ENCODE results near the gene MUC5B. TPM values are rescaled to one million over a fixed set of nuclear protein-coding genes. Genes with fewer than 3 reads are reported as not detected.
"Not testable (repeated sequence)": the region's sequence is repeated elsewhere in the genome, so short reads cannot be mapped to it uniquely, and the experiment has no call there.

The MUC5B gene
- total RNA-seq, 1 experiment from 2014 or later = not detected

DNA sequence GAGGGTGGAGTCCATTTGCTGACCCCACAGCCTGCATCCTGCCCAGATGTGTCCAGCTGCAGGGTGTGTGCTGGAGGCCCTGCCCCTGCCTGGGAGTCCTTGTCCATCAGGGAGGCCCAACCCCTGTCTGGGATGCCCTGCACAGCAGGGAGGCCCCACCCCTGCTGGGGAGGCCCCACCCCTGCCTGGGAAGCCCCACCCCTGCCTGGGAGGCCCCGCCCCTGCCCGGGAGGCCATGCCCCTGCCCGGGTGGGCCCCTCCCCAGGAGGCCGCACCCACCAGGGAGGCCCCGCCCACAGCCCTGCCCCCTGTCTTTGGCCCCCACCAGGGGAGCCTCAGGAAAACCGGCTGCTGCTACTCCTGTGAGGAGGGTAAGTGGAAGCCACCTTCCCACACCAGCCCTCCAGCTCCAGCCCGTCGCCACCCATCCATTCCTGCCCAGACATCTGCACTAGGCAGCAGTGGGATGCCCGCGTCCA is 37.2 kb downstream of the MUC5B start:
- DNase-seq = peak; percentile 20
- Histone ChIP-seq H3K4me3 (no peak overlapping the region), H3K27ac (no peak overlapping the region), H3K36me3 (no peaks in the 10 kb centered on the region), H3K27me3 (no peaks in the 10 kb centered on the region), H3K4me1 (no peaks in the 10 kb centered on the region), H3K9me3 (replicated peaks) (no peaks in the 10 kb centered on the region)

DNA sequence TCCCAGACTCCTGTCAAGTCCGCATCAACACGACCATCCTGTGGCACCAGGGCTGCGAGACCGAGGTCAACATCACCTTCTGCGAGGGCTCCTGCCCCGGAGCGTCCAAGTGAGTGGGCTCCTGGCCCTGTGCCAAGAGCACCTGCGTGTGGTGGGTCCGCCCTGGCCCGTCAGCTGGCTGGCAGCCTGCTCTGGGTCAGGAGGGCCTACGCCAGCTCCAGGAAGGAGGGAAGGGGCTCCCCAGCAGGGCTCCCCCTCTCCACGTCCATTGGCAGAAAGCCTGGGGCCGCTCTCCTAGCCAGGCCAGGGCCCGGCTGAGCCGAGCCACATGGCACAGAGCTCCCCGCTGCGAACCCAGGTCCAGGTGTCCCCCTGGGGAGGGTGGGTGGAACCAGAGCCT is 37.8 kb downstream of the MUC5B start:
- no peaks in the 10 kb centered on the region for H3K36me3 ChIP-seq
- no peaks in the 10 kb centered on the region for H3K27me3 ChIP-seq
- no peak for DNase-seq
- no peak overlapping the region for H3K4me3 ChIP-seq
- H3K4me1 ChIP-seq = no peaks in the 10 kb centered on the region
- no peak overlapping the region for H3K27ac ChIP-seq
- H3K9me3 ChIP-seq (replicated peaks) = no peaks in the 10 kb centered on the region

GRCh38 chr11:1261241-1262071 is 38.6 kb downstream of the MUC5B start:
- Histone ChIP-seq H3K27ac (no peak overlapping the region), H3K4me3 (no peak overlapping the region), H3K4me1 (no peaks in the 10 kb centered on the region), H3K9me3 (replicated peaks) (no peaks in the 10 kb centered on the region), H3K27me3 (no peaks in the 10 kb centered on the region), H3K36me3 (no peaks in the 10 kb centered on the region)
- DNase-seq = no peak

- H3K27me3 ChIP-seq = no peaks in the 10 kb centered on the region
- peak; percentile 48 to 49 for DNase-seq
- no peak overlapping the region for H3K27ac ChIP-seq
- H3K4me1 ChIP-seq = no peaks in the 10 kb centered on the region
- H3K36me3 ChIP-seq = no peaks in the 10 kb centered on the region
- H3K4me3 ChIP-seq = 0 out of 2 replicates have a peak overlapping the region, but pooled peaks have one; percentile 18
- no peaks in the 10 kb centered on the region for H3K9me3 ChIP-seq (replicated peaks)
These were observed 39.5 kb downstream of the MUC5B start for GRCh38 chr11:1262172-1263006.

DNA sequence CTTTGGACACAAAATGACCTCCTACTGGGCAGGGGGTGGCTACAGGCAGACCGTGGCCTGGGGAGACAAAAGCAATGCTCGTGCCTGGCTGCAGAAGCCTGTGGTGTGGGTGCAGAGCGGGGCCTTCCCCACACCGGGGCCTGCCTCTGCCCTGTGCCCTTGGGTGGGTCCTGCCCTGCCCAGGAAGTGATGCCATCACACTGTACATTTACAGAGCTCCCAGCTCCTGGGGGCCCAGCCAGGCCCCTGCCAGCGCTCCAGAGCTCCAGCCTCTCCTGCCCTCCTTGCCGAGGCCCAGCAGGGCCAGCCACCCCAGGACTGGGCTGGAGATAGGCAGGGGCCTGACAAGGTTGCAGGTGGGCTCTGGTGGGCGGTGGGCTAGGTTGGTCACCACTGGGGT is 40.1 kb downstream of the MUC5B start:
- no peaks in the 10 kb centered on the region for H3K9me3 ChIP-seq (replicated peaks)
- no peak for DNase-seq
- no peaks in the 10 kb centered on the region for H3K36me3 ChIP-seq
- H3K27me3 ChIP-seq = no peaks in the 10 kb centered on the region
- H3K4me3 ChIP-seq = no peak overlapping the region
- H3K27ac ChIP-seq = no peak overlapping the region
- no peaks in the 10 kb centered on the region for H3K4me1 ChIP-seq

DNA sequence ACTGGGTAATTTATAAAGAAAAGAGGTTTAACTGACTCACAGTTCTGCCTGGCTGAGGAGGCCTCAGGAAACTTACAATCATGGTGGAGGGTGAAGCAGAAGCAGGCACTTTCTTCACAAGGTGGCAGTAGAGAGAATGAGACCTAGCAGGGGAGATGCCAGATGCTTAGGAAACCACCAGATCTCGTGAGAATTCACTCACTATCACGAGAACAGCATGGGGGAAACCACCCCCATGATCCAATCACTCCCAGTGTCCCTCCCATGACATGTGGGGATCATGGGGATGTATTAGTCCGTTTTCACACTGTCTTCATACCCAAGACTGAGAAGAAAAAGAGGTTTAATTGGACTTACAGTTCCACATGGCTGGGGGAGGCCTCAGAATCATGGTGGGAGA is 41.6 kb downstream of the MUC5B start:
- not testable (repeated sequence) for H3K4me3 ChIP-seq; H3K36me3 ChIP-seq; H3K9me3 ChIP-seq (replicated peaks); H3K27me3 ChIP-seq; H3K27ac ChIP-seq; H3K4me1 ChIP-seq
- peak; percentile 24 to 57 for DNase-seq

- H3K4me1 ChIP-seq, DNase-seq, H3K27ac ChIP-seq: not testable (repeated sequence)
These were observed 42.6 kb downstream of the MUC5B start for GRCh38 chr11:1265480-1265879.

DNA sequence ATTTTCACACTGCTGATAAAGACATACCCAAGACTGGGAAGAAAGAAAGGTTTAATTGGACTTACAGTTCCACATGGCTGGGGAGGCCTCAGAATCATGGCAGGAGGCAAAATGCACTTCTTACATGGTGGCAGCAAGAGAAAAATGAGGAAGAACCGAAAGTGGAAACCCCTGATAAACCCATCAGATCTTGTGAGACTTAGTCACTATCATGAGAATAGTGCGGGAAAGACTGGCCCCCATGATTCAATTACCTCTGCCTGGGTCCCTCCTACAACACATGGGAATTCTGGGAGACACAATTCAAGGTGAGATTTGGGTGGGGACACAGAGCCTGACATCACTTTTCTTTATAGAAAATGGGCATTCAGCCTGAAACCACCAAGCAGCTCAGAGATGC is 44.1 kb downstream of the MUC5B start:
- not testable (repeated sequence) for H3K9me3 ChIP-seq (replicated peaks); H3K27me3 ChIP-seq; H3K27ac ChIP-seq; H3K4me1 ChIP-seq; H3K36me3 ChIP-seq; DNase-seq; H3K4me3 ChIP-seq

More at GRCh38 chr11:1265480-1265879, 42.6 kb downstream of the MUC5B start:
- not testable (repeated sequence) for H3K27me3 ChIP-seq; H3K4me3 ChIP-seq; H3K36me3 ChIP-seq; H3K9me3 ChIP-seq (replicated peaks)

DNA sequence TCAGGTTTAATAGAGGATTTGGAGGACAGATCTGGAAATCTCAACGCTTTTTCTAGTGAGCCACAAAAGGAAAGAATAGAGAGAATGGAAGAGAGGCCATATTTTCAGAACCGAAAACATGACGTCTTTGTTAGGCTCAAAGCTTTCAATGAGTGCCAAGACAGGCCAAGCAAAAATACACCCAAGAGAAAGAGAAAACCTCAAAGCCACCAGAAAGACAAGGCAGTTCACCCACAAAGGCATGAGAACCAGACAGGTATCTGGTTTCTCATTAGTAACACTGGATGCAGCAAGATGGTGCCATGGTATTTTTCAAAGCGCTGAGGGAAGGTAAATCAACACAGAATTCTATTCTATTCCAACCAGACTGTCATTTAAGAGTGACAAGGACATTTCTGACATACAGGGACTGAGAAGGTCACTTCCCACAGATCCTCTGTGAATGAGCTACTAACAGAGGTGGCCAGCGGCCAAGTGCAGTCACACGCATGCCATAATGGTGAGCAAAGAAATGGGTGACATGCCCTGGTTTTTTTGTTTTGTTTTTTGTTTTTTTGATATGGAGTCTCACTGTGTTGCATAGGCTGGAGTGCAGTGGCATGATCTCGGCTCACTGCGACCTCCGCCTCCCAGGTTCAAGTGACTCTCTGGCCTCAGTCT is 44.7 kb downstream of the MUC5B start:
- DNase-seq = no peak
- no peak overlapping the region for H3K27ac ChIP-seq
- H3K27me3 ChIP-seq = no peaks in the 10 kb centered on the region
- no peaks in the 10 kb centered on the region for H3K9me3 ChIP-seq (replicated peaks)
- H3K4me1 ChIP-seq = no peaks in the 10 kb centered on the region
- no peaks in the 10 kb centered on the region for H3K36me3 ChIP-seq
- no peak overlapping the region for H3K4me3 ChIP-seq

- H3K27me3 ChIP-seq = no peaks in the 10 kb centered on the region
- H3K27ac ChIP-seq = no peak overlapping the region
- no peaks in the 10 kb centered on the region for H3K4me1 ChIP-seq
- no peak for DNase-seq
- no peaks in the 10 kb centered on the region for H3K9me3 ChIP-seq (replicated peaks)
- no peak overlapping the region for H3K4me3 ChIP-seq
- H3K36me3 ChIP-seq = no peaks in the 10 kb centered on the region
These were observed 47.1 kb downstream of the MUC5B start for GRCh38 chr11:1269957-1270356.

DNA sequence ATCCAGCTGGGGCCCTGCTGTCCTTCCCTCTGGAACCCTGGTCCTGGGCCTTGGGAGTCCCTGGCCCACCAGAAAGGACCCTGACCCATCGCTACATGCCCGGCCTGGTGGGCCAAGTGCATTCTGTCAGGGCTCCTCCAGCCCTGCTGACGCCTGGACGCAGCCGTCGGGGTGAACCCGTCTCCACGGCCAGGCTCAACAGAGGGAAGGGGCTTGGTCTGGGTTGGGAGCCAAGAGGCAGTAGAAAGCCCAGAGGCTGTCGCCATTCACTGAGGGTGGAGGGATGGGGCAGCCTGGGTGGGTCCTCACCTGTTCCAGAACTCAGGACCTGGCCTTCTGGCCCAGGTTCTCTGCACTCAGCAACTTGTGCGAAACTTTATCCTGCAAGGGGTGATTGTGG is 47.6 kb downstream of the MUC5B start:
- Histone ChIP-seq H3K27ac (no peak overlapping the region), H3K9me3 (replicated peaks) (no peaks in the 10 kb centered on the region), H3K36me3 (no peaks in the 10 kb centered on the region), H3K4me3 (no peak overlapping the region), H3K4me1 (no peaks in the 10 kb centered on the region), H3K27me3 (no peaks in the 10 kb centered on the region)
- DNase-seq = no peak

DNA sequence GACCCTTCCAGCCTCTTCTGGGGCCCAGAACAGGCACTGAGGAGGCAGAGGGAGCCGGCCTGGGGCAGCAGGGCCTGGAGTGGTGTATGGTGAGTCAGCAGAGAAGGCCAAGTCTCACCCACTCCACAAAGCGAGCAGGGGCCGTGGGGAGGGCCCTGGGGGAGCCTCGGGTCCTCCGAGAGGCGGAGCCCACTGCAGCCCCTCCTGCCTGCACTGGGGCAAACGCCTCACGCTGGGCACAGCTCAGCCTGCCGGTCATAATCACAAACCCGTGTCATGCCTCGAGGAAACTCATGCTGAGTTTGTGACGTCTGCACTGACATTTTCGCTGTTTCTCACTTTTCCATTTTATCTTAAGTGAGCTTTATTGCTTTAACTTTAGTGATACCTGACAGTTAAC is 48.1 kb downstream of the MUC5B start:
- Histone ChIP-seq H3K4me1 (no peaks in the 10 kb centered on the region), H3K4me3 (no peak overlapping the region), H3K9me3 (replicated peaks) (no peaks in the 10 kb centered on the region), H3K36me3 (no peaks in the 10 kb centered on the region), H3K27me3 (no peaks in the 10 kb centered on the region), H3K27ac (no peak overlapping the region)
- no peak for DNase-seq

- H3K4me3 ChIP-seq = no peak overlapping the region
- H3K27ac ChIP-seq = no peak overlapping the region
- H3K27me3 ChIP-seq = no peaks in the 10 kb centered on the region
- no peaks in the 10 kb centered on the region for H3K9me3 ChIP-seq (replicated peaks)
- no peaks in the 10 kb centered on the region for H3K4me1 ChIP-seq
- no peak for DNase-seq
- H3K36me3 ChIP-seq = no peaks in the 10 kb centered on the region
These were observed 48.5 kb downstream of the MUC5B start for GRCh38 chr11:1271406-1271805.

DNA sequence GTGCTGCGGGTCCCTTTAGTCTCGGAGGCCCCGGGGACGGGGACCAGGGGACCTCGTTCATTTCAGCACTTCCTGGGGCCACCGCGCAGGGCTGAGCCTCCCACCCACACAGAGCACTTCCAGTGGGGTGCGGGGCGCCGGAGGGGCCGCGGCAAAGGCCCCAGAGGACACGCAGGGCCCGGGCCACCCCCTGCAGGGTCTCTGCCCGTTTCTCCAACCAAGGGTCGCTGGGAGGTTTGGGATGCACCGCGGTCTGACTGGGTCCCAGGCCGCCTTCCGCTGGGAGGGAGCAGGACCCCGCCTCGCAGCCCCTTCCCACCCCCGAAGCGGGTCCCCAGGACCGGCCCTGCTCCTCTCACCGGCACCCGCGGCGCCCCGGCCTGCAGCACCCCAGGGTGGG is 49.1 kb downstream of the MUC5B start:
- Histone ChIP-seq H3K9me3 (replicated peaks) (no peaks in the 10 kb centered on the region), H3K27me3 (no peaks in the 10 kb centered on the region), H3K36me3 (peaks cover 3% of the 10 kb centered on the region; the same call in 1 of the 2 replicates)

DNA sequence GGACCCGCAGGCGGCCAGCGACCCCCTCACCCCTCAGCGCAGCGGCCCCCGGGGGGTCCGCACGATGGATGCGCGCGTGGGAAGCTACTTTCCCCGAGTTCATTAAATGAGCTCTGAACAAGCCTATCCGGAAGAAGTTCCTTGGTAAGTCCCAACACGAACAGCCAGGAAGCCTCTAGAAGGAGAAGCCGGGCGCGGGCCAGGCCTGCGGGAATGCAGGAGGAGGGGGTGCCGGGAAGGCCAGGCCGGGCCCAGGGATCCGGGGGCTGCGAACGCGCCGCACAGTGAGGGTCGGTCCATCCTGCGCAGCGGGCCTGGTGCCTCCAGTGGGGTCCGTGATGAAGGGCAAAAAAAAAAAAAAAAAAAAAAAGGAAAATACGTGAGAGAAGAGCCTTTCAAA is 49.7 kb downstream of the MUC5B start:
- Histone ChIP-seq H3K9me3 (replicated peaks) (no peaks in the 10 kb centered on the region), H3K36me3 (peaks cover 3% of the 10 kb centered on the region; the same call in 1 of the 2 replicates), H3K4me1 (no peaks in the 10 kb centered on the region), H3K27me3 (no peaks in the 10 kb centered on the region), H3K4me3 (no peak overlapping the region), H3K27ac (no peak overlapping the region)
- DNase-seq = no peak

More for the DNA sequence above, 49.1 kb downstream of the MUC5B start:
- Histone ChIP-seq H3K4me3 (no peak overlapping the region), H3K27ac (no peak overlapping the region), H3K4me1 (no peaks in the 10 kb centered on the region)
- no peak for DNase-seq

Measured in SJCRH30 (cell line).